ENCODE data around the gene WDR62. TPM values are rescaled to one million over a fixed set of nuclear protein-coding genes. Genes with fewer than 3 reads are reported as not detected.

WDR62 gene
- total RNA-seq, 1 donor from 2014 or later: 2.4 TPM

- FAIRE-seq (no peak), DNase-seq (ENCODE audit: low read depth) (no peak)
- Mint-ChIP-seq H3K9me3 (ENCODE audit: unreplicated experiment) (peaks cover 3% of the 10 kb centered on the region), H3K27ac (ENCODE audit: unreplicated experiment) (no peak overlapping the region), H3K27me3 (ENCODE audit: low read depth, unreplicated experiment) (no peaks in the 10 kb centered on the region), H3K4me3 (ENCODE audit: unreplicated experiment) (no peak overlapping the region), H3K36me3 (ENCODE audit: low read depth, unreplicated experiment) (peaks cover 19% of the 10 kb centered on the region), H3K4me1 (ENCODE audit: low read depth, unreplicated experiment) (peaks cover 9% of the 10 kb centered on the region)
- Histone ChIP-seq H3K27ac (ENCODE audit: low read depth, low read length) (no peak overlapping the region), H3K4me2 (ENCODE audit: low read length) (no peak overlapping the region), H2AFZ (ENCODE audit: low read depth, low read length) (no peak overlapping the region), H3K4me3 (ENCODE audit: insufficient read depth, low read depth, low read length) (no peak overlapping the region), H3K4me1 (ENCODE audit: insufficient read depth, low read length) (peaks cover 1% of the 10 kb centered on the region), H3K27me3 (ENCODE audit: insufficient read depth, low read length) (no peaks in the 10 kb centered on the region), H3K79me2 (ENCODE audit: insufficient read depth, low read length) (peaks cover 4% of the 10 kb centered on the region), H4K20me1 (ENCODE audit: insufficient read depth, low read length) (peaks cover 5% of the 10 kb centered on the region), H3K9me3 (ENCODE audit: insufficient read depth, low read depth, low read length) (no peaks in the 10 kb centered on the region), H3K36me3 (ENCODE audit: insufficient read depth, low read length) (peaks cover 3% of the 10 kb centered on the region), H3K9ac (ENCODE audit: low read length) (no peak overlapping the region)
- TF ChIP-seq CTCF (IDR thresholded peaks at IDR 0.05; ENCODE audit: insufficient read depth, low read depth, low read length) (no peak), EZH2 (IDR thresholded peaks at IDR 0.05; ENCODE audit: insufficient read depth, low read length) (no peak)
These were observed 54.0 kb downstream of the WDR62 start for GRCh38 chr19:36108684-36109083.

DNA sequence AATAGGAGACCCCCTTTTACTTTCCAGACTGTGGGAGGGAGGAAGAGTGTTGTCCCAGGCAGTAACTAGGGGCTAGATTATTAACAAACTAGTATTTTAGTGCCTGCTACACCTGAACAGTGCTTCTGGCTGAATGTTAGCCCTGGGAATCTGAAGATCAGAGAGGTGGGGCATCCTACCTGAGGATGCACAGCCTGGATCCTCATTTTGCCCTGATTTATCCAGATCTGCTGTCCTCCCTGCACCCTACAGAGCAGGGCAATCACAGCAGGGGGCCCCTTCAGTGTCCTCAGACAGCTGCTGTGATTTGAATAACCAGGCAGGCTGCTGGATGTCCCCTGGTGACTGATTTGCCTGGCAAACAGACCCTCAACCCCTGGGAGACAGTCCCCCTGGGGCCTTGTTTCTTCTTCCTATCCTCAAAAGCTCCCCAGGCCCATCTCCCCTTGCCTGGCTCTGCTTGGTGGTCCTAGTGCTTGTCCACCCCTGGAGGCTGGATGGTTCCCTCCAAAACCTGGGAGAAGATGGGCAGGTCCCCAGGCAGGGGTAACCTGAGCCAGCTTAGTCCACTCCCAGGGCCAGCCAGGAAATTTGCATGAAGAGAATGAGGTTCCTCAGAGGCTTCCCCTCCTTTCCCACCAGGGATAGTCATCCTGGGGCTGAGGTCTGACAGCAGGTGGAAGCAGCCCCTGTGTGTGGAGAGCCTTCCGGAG is 55.9 kb downstream of the WDR62 start, which contains the start of gene OVOL3:
TSS of gene OVOL3 (plus strand) at position 657 of the 713 bp plus-strand sequence. CDS start 60 bp downstream, outside the sequence.
- peaks cover 3% of the 10 kb centered on the region for H3K9me3 Mint-ChIP-seq (ENCODE audit: unreplicated experiment)
- no peaks in the 10 kb centered on the region for H3K27me3 Mint-ChIP-seq (ENCODE audit: low read depth, unreplicated experiment)
- Histone ChIP-seq H3K27ac (ENCODE audit: low read depth, low read length) (no peak within 1 kb of the TSS), H3K79me2 (ENCODE audit: insufficient read depth, low read length) (peaks cover 9% of the 10 kb centered on the region), H3K9ac (ENCODE audit: low read length) (no peak within 1 kb of the TSS), H3K4me3 (ENCODE audit: insufficient read depth, low read depth, low read length) (no peak within 1 kb of the TSS), H3K36me3 (ENCODE audit: insufficient read depth, low read length) (no peaks in the 10 kb centered on the region), H4K20me1 (ENCODE audit: insufficient read depth, low read length) (peaks cover 5% of the 10 kb centered on the region), H3K4me2 (ENCODE audit: low read length) (no peak within 1 kb of the TSS), H3K4me1 (ENCODE audit: insufficient read depth, low read length) (peaks cover 5% of the 10 kb centered on the region), H3K9me3 (ENCODE audit: insufficient read depth, low read depth, low read length) (no peaks in the 10 kb centered on the region), H2AFZ (ENCODE audit: low read depth, low read length) (no peak within 1 kb of the TSS), H3K27me3 (ENCODE audit: insufficient read depth, low read length) (no peaks in the 10 kb centered on the region)
- peaks cover 19% of the 10 kb centered on the region for H3K36me3 Mint-ChIP-seq (ENCODE audit: low read depth, unreplicated experiment)
- no peak within 1 kb of the TSS for H3K27ac Mint-ChIP-seq (ENCODE audit: unreplicated experiment)
- no peak within 1 kb of the TSS for H3K4me3 Mint-ChIP-seq (ENCODE audit: unreplicated experiment)
- no peak for TF ChIP-seq CTCF (IDR thresholded peaks at IDR 0.05; ENCODE audit: insufficient read depth, low read depth, low read length)
- TF ChIP-seq EZH2 (IDR thresholded peaks at IDR 0.05; ENCODE audit: insufficient read depth, low read length): no peak
- DNase-seq (ENCODE audit: low read depth): no peak
- no peak for FAIRE-seq
- H3K4me1 Mint-ChIP-seq (ENCODE audit: low read depth, unreplicated experiment): peaks cover 2% of the 10 kb centered on the region

DNA sequence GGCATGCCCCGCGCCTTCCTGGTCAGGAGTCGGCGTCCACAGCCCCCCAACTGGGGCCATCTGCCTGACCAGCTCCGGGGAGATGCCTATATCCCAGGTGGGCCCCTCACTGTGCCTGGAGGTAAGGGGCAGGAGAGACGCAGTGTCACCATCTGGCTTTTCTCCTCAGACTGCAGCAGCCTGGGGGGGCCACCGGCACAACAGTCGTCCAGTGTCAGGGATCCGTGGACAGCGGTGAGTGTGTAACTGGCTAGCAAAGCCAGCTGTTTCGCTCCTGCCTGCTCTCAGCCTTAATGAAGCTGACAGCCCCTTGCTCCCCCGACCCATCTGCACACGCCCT is 56.5 kb downstream of the WDR62 start:
- Histone ChIP-seq H3K4me1 (ENCODE audit: insufficient read depth, low read length) (peaks cover 8% of the 10 kb centered on the region), H3K9ac (ENCODE audit: low read length) (no peak overlapping the region), H2AFZ (ENCODE audit: low read depth, low read length) (no peak overlapping the region), H3K4me2 (ENCODE audit: low read length) (no peak overlapping the region), H3K4me3 (ENCODE audit: insufficient read depth, low read depth, low read length) (no peak overlapping the region), H3K36me3 (ENCODE audit: insufficient read depth, low read length) (no peaks in the 10 kb centered on the region), H3K79me2 (ENCODE audit: insufficient read depth, low read length) (peaks cover 14% of the 10 kb centered on the region), H3K27me3 (ENCODE audit: insufficient read depth, low read length) (no peaks in the 10 kb centered on the region), H3K9me3 (ENCODE audit: insufficient read depth, low read depth, low read length) (no peaks in the 10 kb centered on the region), H4K20me1 (ENCODE audit: insufficient read depth, low read length) (peaks cover 6% of the 10 kb centered on the region), H3K27ac (ENCODE audit: low read depth, low read length) (no peak overlapping the region)
- Mint-ChIP-seq H3K27me3 (ENCODE audit: low read depth, unreplicated experiment) (no peaks in the 10 kb centered on the region), H3K4me1 (ENCODE audit: low read depth, unreplicated experiment) (peaks cover 6% of the 10 kb centered on the region), H3K4me3 (ENCODE audit: unreplicated experiment) (no peak overlapping the region), H3K27ac (ENCODE audit: unreplicated experiment) (no peak overlapping the region), H3K9me3 (ENCODE audit: unreplicated experiment) (peaks cover 3% of the 10 kb centered on the region), H3K36me3 (ENCODE audit: low read depth, unreplicated experiment) (peaks cover 19% of the 10 kb centered on the region)
- TF ChIP-seq CTCF (IDR thresholded peaks at IDR 0.05; ENCODE audit: insufficient read depth, low read depth, low read length) (no peak), EZH2 (IDR thresholded peaks at IDR 0.05; ENCODE audit: insufficient read depth, low read length) (no peak)
- DNase-seq (ENCODE audit: low read depth) (no peak), FAIRE-seq (no peak)
